HAP-1 (cell line): Measurements from ENCODE around the gene VEPH1.

Experiments
- DNase-seq, 2 experiments: peaks; one replicate each; pipeline ENCODE4 v3.0.0-alpha.2; 2016 to 2020; ENCODE audit warnings: low spot score in 2 of 2
- H3K27me3 ChIP-seq: fragments of 250-450 bp; sonication (Bioruptor Pico); 2 replicates; pipeline ENCODE4 v1.5.1; 2020; ENCODE audit warnings: low read depth, mild to moderate bottlenecking, moderate library complexity
- H3K36me3 ChIP-seq: fragments of 250-450 bp; sonication (Bioruptor Pico); replicated peaks from 2 replicates; pipeline ENCODE4 v1.5.1; 2020; ENCODE audit warnings: mild to moderate bottlenecking
- H3K4me1 ChIP-seq: fragments of 250-450 bp; sonication (Bioruptor Pico); 2 replicates; pipeline ENCODE4 v1.5.1; 2020; ENCODE audit warnings: mild to moderate bottlenecking
- H3K4me3 ChIP-seq: fragments of 250-450 bp; sonication (Bioruptor Pico); 2 replicates; pipeline ENCODE4 v1.5.1; 2020; ENCODE audit warnings: mild to moderate bottlenecking, moderate library complexity
- H3K9me3 ChIP-seq: fragments of 250-450 bp; sonication (Bioruptor Pico); 2 replicates; pipeline ENCODE4 v1.5.1; 2020; ENCODE audit warnings: mild to moderate bottlenecking, moderate library complexity
- in situ Hi-C: fragments of 300-500 bp; cut with MboI; formaldehyde crosslinking; loops from 3 replicates; pipeline ENCODE4 v1.14.3; 2020; ENCODE audit warnings: low sequenced_read_pairs, inconsistent platforms, mixed read lengths

VEPH1 gene

GRCh38 chr3:157447026-157447694, 56.1 kb downstream of the VEPH1 start:
- Histone ChIP-seq H3K4me1 (no peaks in the 10 kb centered on the region), H3K36me3 (no peaks in the 10 kb centered on the region), H3K4me3 (no peak overlapping the region), H3K27me3 (peaks cover 4% of the 10 kb centered on the region; the same call in 1 of the 2 replicates), H3K9me3 (no peaks in the 10 kb centered on the region)
- peak in 1 of 2 experiments; percentile 12 for DNase-seq
- in situ Hi-C loops = no loop called here

- no peak overlapping the region for H3K4me3 ChIP-seq
- H3K9me3 ChIP-seq = no peaks in the 10 kb centered on the region
- peaks cover 10% of the 10 kb centered on the region for H3K27me3 ChIP-seq
- in situ Hi-C loops = no loop called here
- no peak for DNase-seq
- no peaks in the 10 kb centered on the region for H3K4me1 ChIP-seq
- H3K36me3 ChIP-seq = no peaks in the 10 kb centered on the region
These were observed 57.4 kb downstream of the VEPH1 start for GRCh38 chr3:157445857-157446256.

GRCh38 chr3:157444797-157445184, 58.4 kb downstream of the VEPH1 start:
- Histone ChIP-seq H3K4me1 (no peaks in the 10 kb centered on the region), H3K27me3 (peaks cover 13% of the 10 kb centered on the region), H3K4me3 (no peak overlapping the region), H3K9me3 (no peaks in the 10 kb centered on the region), H3K36me3 (no peaks in the 10 kb centered on the region)
- in situ Hi-C loops = no loop called here
- DNase-seq = no peak

GRCh38 chr3:157443905-157444796, 59.1 kb downstream of the VEPH1 start:
- in situ Hi-C loops = no loop called here
- H3K4me3 ChIP-seq = no peak overlapping the region
- peaks cover 17% of the 10 kb centered on the region for H3K27me3 ChIP-seq
- no peaks in the 10 kb centered on the region for H3K36me3 ChIP-seq
- H3K9me3 ChIP-seq = no peaks in the 10 kb centered on the region
- H3K4me1 ChIP-seq = no peaks in the 10 kb centered on the region
- DNase-seq = no peak

- Histone ChIP-seq H3K27me3 (peaks cover 26% of the 10 kb centered on the region), H3K4me3 (no peak overlapping the region), H3K36me3 (no peaks in the 10 kb centered on the region), H3K9me3 (no peaks in the 10 kb centered on the region), H3K4me1 (no peaks in the 10 kb centered on the region)
- no peak for DNase-seq
- in situ Hi-C loops = no loop called here
These were observed 60.5 kb downstream of the VEPH1 start for GRCh38 chr3:157442729-157443128.

- Histone ChIP-seq H3K36me3 (no peaks in the 10 kb centered on the region), H3K27me3 (peaks cover 42% of the 10 kb centered on the region), H3K4me3 (no peak overlapping the region), H3K9me3 (no peaks in the 10 kb centered on the region), H3K4me1 (peaks cover 3% of the 10 kb centered on the region; the same call in 1 of the 2 replicates)
- in situ Hi-C loops = no loop called here
- no peak for DNase-seq
These were observed 62.1 kb downstream of the VEPH1 start for GRCh38 chr3:157441102-157441624.

- Histone ChIP-seq H3K36me3 (no peaks in the 10 kb centered on the region), H3K4me1 (peaks cover 3% of the 10 kb centered on the region; the same call in 1 of the 2 replicates), H3K4me3 (peak overlapping the region; percentile 26), H3K27me3 (peaks cover 47% of the 10 kb centered on the region), H3K9me3 (no peaks in the 10 kb centered on the region)
- in situ Hi-C loops = no loop called here
- DNase-seq = no peak
These were observed 65.0 kb downstream of the VEPH1 start for GRCh38 chr3:157438194-157438730.

GRCh38 chr3:157436583-157437291, 66.5 kb downstream of the VEPH1 start, which contains the start of gene PTX3:
Gene PTX3 (plus strand): TSS chr3:157436850. CDS start chr3:157436934, 84 bp downstream.
- DNase-seq = peak in 1 of 2 experiments; percentile 8
- in situ Hi-C loops = no loop called here
- Histone ChIP-seq H3K4me1 (peaks cover 3% of the 10 kb centered on the region; the same call in 1 of the 2 replicates), H3K27me3 (peaks cover 42% of the 10 kb centered on the region), H3K9me3 (no peaks in the 10 kb centered on the region), H3K36me3 (no peaks in the 10 kb centered on the region), H3K4me3 (peak within 1 kb of the TSS; percentile 26)

GRCh38 chr3:157429708-157430107, 73.5 kb downstream of the VEPH1 start:
- in situ Hi-C loops = no loop called here
- no peaks in the 10 kb centered on the region for H3K36me3 ChIP-seq
- no peaks in the 10 kb centered on the region for H3K4me1 ChIP-seq
- no peak overlapping the region for H3K4me3 ChIP-seq
- DNase-seq = no peak
- H3K9me3 ChIP-seq = no peaks in the 10 kb centered on the region
- H3K27me3 ChIP-seq = peaks cover 4% of the 10 kb centered on the region; the same call in 1 of the 2 replicates

- Histone ChIP-seq H3K4me1 (no peaks in the 10 kb centered on the region), H3K9me3 (no peaks in the 10 kb centered on the region), H3K36me3 (no peaks in the 10 kb centered on the region), H3K4me3 (no peak overlapping the region), H3K27me3 (no peaks in the 10 kb centered on the region)
- DNase-seq = no peak
- in situ Hi-C loops = no loop called here
These were observed 74.4 kb downstream of the VEPH1 start for GRCh38 chr3:157428853-157429252.

- no peak for DNase-seq
- Histone ChIP-seq H3K27me3 (no peaks in the 10 kb centered on the region), H3K36me3 (no peaks in the 10 kb centered on the region), H3K4me3 (no peak overlapping the region), H3K4me1 (no peaks in the 10 kb centered on the region), H3K9me3 (no peaks in the 10 kb centered on the region)
- in situ Hi-C loops = no loop called here
These were observed 75.3 kb downstream of the VEPH1 start for GRCh38 chr3:157427901-157428300.

GRCh38 chr3:157423337-157423736, 79.9 kb downstream of the VEPH1 start:
- DNase-seq = no peak
- Histone ChIP-seq H3K4me3 (no peak overlapping the region), H3K9me3 (no peaks in the 10 kb centered on the region), H3K36me3 (no peaks in the 10 kb centered on the region), H3K27me3 (0 out of 2 replicates have a peak, but pooled peaks cover 4% of the 10 kb centered on the region), H3K4me1 (no peaks in the 10 kb centered on the region; the same call in 1 of the 2 replicates)
- in situ Hi-C loops = no loop called here

- H3K36me3 ChIP-seq = no peaks in the 10 kb centered on the region
- H3K4me1 ChIP-seq = no peaks in the 10 kb centered on the region; the same call in 1 of the 2 replicates
- H3K4me3 ChIP-seq = no peak overlapping the region
- in situ Hi-C loops = no loop called here
- H3K27me3 ChIP-seq = peaks cover 5% of the 10 kb centered on the region; the same call in 1 of the 2 replicates
- DNase-seq = no peak
- H3K9me3 ChIP-seq = no peaks in the 10 kb centered on the region
These were observed 82.5 kb downstream of the VEPH1 start for GRCh38 chr3:157420606-157421130.
